Rectal smooth muscle tissue (tissue), 1 donor: ENCODE measurements around the gene DDRGK1.
"Not testable (repeated sequence)": the region's sequence is repeated elsewhere in the genome, so short reads cannot be mapped to it uniquely, and the experiment has no call there.

Source experiments
- H3K27ac ChIP-seq: one replicate; pipeline ENCODE4 v1.7.0; 2013; ENCODE audit warnings: low read depth, low read length, inconsistent platforms
- H3K27me3 ChIP-seq: one replicate; pipeline ENCODE4 v1.7.0; 2013; ENCODE audit warnings: low read length; ENCODE audit not compliant: control insufficient read depth, insufficient read depth
- H3K36me3 ChIP-seq: one replicate; pipeline ENCODE4 v1.7.0; 2013; ENCODE audit warnings: low read length; ENCODE audit not compliant: control insufficient read depth, insufficient read depth
- H3K4me1 ChIP-seq: one replicate; pipeline ENCODE4 v1.7.0; 2013; ENCODE audit warnings: low read length; ENCODE audit not compliant: control insufficient read depth, insufficient read depth
- H3K4me3 ChIP-seq: one replicate; pipeline ENCODE4 v1.7.0; 2013; ENCODE audit warnings: low read length
- H3K9ac ChIP-seq: one replicate; pipeline ENCODE4 v1.7.0; 2013; ENCODE audit warnings: low read length

DDRGK1 gene

GRCh38 chr20:3182429-3182828, 22.1 kb downstream of the DDRGK1 start:
- not testable (repeated sequence) for H3K4me3 ChIP-seq

GRCh38 chr20:3181270-3181669, 23.2 kb downstream of the DDRGK1 start:
- no peaks in the 10 kb centered on the region for H3K4me1 ChIP-seq
- H3K27ac ChIP-seq, result no peak overlapping the region
- H3K27me3 ChIP-seq, result no peaks in the 10 kb centered on the region
- no peaks in the 10 kb centered on the region for H3K36me3 ChIP-seq
- no peak overlapping the region for H3K9ac ChIP-seq
- H3K4me3 ChIP-seq, result no peak overlapping the region

More at GRCh38 chr20:3182429-3182828, 22.1 kb downstream of the DDRGK1 start:
- H3K4me1 ChIP-seq, H3K27ac ChIP-seq, H3K27me3 ChIP-seq, H3K9ac ChIP-seq, H3K36me3 ChIP-seq: not testable (repeated sequence)

GRCh38 chr20:3180319-3180718, 24.2 kb downstream of the DDRGK1 start:
- Histone ChIP-seq H3K4me1 (no peaks in the 10 kb centered on the region), H3K4me3 (no peak overlapping the region), H3K27ac (no peak overlapping the region), H3K36me3 (no peaks in the 10 kb centered on the region), H3K9ac (no peak overlapping the region), H3K27me3 (no peaks in the 10 kb centered on the region)

- no peaks in the 10 kb centered on the region for H3K4me1 ChIP-seq
- no peak overlapping the region for H3K27ac ChIP-seq
- no peak overlapping the region for H3K9ac ChIP-seq
- H3K27me3 ChIP-seq, result peaks cover 4% of the 10 kb centered on the region
- no peaks in the 10 kb centered on the region for H3K36me3 ChIP-seq
- H3K4me3 ChIP-seq, result no peak overlapping the region
Observed at GRCh38 chr20:3177746-3178485, 26.6 kb downstream of the DDRGK1 start.

- Histone ChIP-seq H3K4me1 (no peaks in the 10 kb centered on the region), H3K9ac (no peak overlapping the region), H3K4me3 (no peak overlapping the region), H3K27ac (no peak overlapping the region), H3K27me3 (peaks cover 4% of the 10 kb centered on the region), H3K36me3 (no peaks in the 10 kb centered on the region)
Observed at GRCh38 chr20:3175270-3175669, 29.2 kb downstream of the DDRGK1 start.

- Histone ChIP-seq H3K36me3 (no peaks in the 10 kb centered on the region), H3K4me3 (peak overlapping the region; percentile 76), H3K27me3 (peaks cover 4% of the 10 kb centered on the region), H3K4me1 (no peaks in the 10 kb centered on the region), H3K27ac (no peak overlapping the region), H3K9ac (no peak overlapping the region)
Observed at GRCh38 chr20:3174442-3175261, 29.8 kb downstream of the DDRGK1 start.

- Histone ChIP-seq H3K27me3 (peaks cover 4% of the 10 kb centered on the region), H3K4me1 (no peaks in the 10 kb centered on the region), H3K36me3 (no peaks in the 10 kb centered on the region), H3K9ac (peak overlapping the region; percentile 51), H3K4me3 (peak overlapping the region; percentile 76), H3K27ac (peak overlapping the region; percentile 15)
Observed at GRCh38 chr20:3173610-3174441, 30.7 kb downstream of the DDRGK1 start.

GRCh38 chr20:3172933-3173609, 31.4 kb downstream of the DDRGK1 start, which contains the start of gene LZTS3:
LZTS3 (minus strand) TSS chr20:3173549; CDS start chr20:3167163, 6,386 bp downstream.
- peak within 1 kb of the TSS; percentile 52 for H3K9ac ChIP-seq
- peak within 1 kb of the TSS; percentile 84 for H3K27ac ChIP-seq
- H3K4me1 ChIP-seq, result no peaks in the 10 kb centered on the region
- no peaks in the 10 kb centered on the region for H3K36me3 ChIP-seq
- peaks cover 4% of the 10 kb centered on the region for H3K27me3 ChIP-seq
- peak within 1 kb of the TSS; percentile 93 for H3K4me3 ChIP-seq

GRCh38 chr20:3172126-3172932, 32.2 kb downstream of the DDRGK1 start:
- no peak overlapping the region for H3K27ac ChIP-seq

GRCh38 chr20:3171391-3172125, 32.9 kb downstream of the DDRGK1 start:
- Histone ChIP-seq H3K27ac (no peak overlapping the region), H3K27me3 (peaks cover 4% of the 10 kb centered on the region), H3K4me1 (no peaks in the 10 kb centered on the region), H3K36me3 (no peaks in the 10 kb centered on the region), H3K4me3 (no peak overlapping the region), H3K9ac (no peak overlapping the region)

More at GRCh38 chr20:3172126-3172932, 32.2 kb downstream of the DDRGK1 start:
- H3K9ac ChIP-seq, result no peak overlapping the region
- peaks cover 4% of the 10 kb centered on the region for H3K27me3 ChIP-seq
- peak overlapping the region; percentile 93 for H3K4me3 ChIP-seq
- H3K36me3 ChIP-seq, result no peaks in the 10 kb centered on the region
- H3K4me1 ChIP-seq, result no peaks in the 10 kb centered on the region
